Ovary (tissue), 3 donors: ENCODE results near the gene B3GNT7.

Experiments used
- POLR2A ChIP-seq: fragments of 450-650 bp; IDR thresholded peaks from one replicate; pipeline ENCODE4 v1.6.1; 2017; ENCODE audit warnings: antibody characterized with exemption, mild to moderate bottlenecking, moderate library complexity
- TF ChIP-seq, protein P1 (sequence below), 3 donors: fragments of 450-650 bp in 2 of 3; fragments of 200-600 bp in 1 of 3; IDR thresholded peaks; one replicate each; pipeline versions ENCODE4 v1.5.1 to v1.8.0; 2016 to 2022; ENCODE audit warnings: antibody characterized with exemption in 3 of 3, mild to moderate bottlenecking in 1 of 3
- donor health status: DM: no; HTN: no; CAD: no.

GRCh38 chr2:231380307-231380706 lies 15.2 kb upstream of the B3GNT7 start:
- TF ChIP-seq, protein P1, sequence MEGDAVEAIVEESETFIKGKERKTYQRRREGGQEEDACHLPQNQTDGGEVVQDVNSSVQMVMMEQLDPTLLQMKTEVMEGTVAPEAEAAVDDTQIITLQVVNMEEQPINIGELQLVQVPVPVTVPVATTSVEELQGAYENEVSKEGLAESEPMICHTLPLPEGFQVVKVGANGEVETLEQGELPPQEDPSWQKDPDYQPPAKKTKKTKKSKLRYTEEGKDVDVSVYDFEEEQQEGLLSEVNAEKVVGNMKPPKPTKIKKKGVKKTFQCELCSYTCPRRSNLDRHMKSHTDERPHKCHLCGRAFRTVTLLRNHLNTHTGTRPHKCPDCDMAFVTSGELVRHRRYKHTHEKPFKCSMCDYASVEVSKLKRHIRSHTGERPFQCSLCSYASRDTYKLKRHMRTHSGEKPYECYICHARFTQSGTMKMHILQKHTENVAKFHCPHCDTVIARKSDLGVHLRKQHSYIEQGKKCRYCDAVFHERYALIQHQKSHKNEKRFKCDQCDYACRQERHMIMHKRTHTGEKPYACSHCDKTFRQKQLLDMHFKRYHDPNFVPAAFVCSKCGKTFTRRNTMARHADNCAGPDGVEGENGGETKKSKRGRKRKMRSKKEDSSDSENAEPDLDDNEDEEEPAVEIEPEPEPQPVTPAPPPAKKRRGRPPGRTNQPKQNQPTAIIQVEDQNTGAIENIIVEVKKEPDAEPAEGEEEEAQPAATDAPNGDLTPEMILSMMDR (IDR thresholded peaks at IDR 0.05) = no peak
- no peak for TF ChIP-seq POLR2A
